ENCODE measurements around the gene ETV3. TPM values are rescaled to one million over a fixed set of nuclear protein-coding genes. Genes with fewer than 3 reads are reported as not detected.

The ETV3 gene
- total RNA-seq, 2 donors from 2014 or later = 11.8 to 31.7 TPM

DNA sequence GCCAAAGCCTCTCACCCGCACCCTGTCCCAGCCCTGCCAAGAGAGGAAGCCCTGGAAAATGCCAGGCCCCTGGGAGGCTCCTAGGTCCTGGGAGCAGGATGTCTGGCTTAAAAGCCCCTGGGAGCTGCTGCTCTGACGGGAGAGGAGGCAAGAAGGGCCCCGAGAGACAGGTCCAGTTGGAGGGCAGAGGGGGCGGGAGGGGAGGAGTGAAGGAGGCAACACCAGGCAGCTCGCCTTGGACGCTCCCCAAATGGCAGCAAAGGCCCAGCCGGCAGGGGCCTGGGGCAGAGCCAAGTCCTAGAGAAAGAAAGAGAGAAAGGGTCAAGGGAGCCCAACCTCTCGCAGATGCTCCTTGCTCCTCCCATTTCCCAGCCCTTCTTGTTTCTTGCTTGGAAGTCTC, 45.4 kb downstream of the ETV3 start:
- H3K4me1 ChIP-seq (ENCODE audit: control insufficient read depth in 1 of 2, low read depth in 2 of 2) = peaks cover 0 to 3% of the 10 kb centered on the region in 2 donors
- H3K9me3 ChIP-seq = no peaks in the 10 kb centered on the region
- TF ChIP-seq, protein P1, sequence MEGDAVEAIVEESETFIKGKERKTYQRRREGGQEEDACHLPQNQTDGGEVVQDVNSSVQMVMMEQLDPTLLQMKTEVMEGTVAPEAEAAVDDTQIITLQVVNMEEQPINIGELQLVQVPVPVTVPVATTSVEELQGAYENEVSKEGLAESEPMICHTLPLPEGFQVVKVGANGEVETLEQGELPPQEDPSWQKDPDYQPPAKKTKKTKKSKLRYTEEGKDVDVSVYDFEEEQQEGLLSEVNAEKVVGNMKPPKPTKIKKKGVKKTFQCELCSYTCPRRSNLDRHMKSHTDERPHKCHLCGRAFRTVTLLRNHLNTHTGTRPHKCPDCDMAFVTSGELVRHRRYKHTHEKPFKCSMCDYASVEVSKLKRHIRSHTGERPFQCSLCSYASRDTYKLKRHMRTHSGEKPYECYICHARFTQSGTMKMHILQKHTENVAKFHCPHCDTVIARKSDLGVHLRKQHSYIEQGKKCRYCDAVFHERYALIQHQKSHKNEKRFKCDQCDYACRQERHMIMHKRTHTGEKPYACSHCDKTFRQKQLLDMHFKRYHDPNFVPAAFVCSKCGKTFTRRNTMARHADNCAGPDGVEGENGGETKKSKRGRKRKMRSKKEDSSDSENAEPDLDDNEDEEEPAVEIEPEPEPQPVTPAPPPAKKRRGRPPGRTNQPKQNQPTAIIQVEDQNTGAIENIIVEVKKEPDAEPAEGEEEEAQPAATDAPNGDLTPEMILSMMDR (IDR thresholded peaks at IDR 0.05) = no peak
- no peak overlapping the region for H3K27ac ChIP-seq
- no peaks in the 10 kb centered on the region for H3K27me3 ChIP-seq (replicated peaks; ENCODE audit: insufficient read depth)
- H3K36me3 ChIP-seq = no peaks in the 10 kb centered on the region
- H3K4me3 ChIP-seq = no peak overlapping the region
- ATAC-seq (ENCODE audit: insufficient number of reproducible peaks, low FRiP score, low read depth) (no peak), DNase-seq (ENCODE audit: low spot score) (no peak)

DNA sequence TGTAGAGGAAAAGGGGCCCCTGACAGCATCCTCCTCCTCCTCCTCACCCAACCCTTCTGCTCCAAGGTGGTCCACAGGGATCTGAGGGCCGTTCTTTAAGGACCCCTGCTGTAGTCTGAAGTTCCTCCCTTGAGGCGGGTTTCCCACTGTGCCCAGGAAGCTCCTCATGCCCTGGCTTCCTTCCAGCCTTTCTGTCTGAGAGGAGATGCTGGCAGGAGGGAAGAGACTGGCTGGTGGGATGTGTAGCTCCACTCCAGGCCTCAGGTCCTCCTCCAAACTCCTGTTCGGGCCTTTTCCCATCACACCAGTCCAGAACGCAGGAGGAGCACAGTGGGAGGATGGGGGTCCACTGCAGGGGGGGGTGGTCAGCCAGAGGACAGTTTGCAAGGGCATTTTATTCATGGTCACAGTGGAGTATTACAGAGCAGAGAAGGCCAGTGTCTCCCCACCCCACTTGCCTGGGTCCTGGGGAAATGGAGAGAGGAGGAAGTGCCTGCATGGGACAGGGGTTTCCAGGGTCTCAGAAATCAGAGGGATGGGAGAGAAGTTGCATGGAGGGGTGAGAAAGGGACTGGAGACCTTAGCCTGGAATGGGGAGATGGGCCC, 46.4 kb downstream of the ETV3 start:
- ATAC-seq (ENCODE audit: insufficient number of reproducible peaks, low FRiP score, low read depth) (no peak), DNase-seq (ENCODE audit: low spot score) (no peak)
- H3K27ac ChIP-seq = no peak overlapping the region
- peaks cover 0 to 3% of the 10 kb centered on the region in 2 donors for H3K4me1 ChIP-seq (ENCODE audit: control insufficient read depth in 1 of 2, low read depth in 2 of 2)
- no peak overlapping the region for H3K4me3 ChIP-seq
- H3K36me3 ChIP-seq = no peaks in the 10 kb centered on the region
- no peaks in the 10 kb centered on the region for H3K9me3 ChIP-seq
- H3K27me3 ChIP-seq (replicated peaks; ENCODE audit: insufficient read depth) = no peaks in the 10 kb centered on the region
- TF ChIP-seq, protein P1 (IDR thresholded peaks at IDR 0.05) = no peak

DNA sequence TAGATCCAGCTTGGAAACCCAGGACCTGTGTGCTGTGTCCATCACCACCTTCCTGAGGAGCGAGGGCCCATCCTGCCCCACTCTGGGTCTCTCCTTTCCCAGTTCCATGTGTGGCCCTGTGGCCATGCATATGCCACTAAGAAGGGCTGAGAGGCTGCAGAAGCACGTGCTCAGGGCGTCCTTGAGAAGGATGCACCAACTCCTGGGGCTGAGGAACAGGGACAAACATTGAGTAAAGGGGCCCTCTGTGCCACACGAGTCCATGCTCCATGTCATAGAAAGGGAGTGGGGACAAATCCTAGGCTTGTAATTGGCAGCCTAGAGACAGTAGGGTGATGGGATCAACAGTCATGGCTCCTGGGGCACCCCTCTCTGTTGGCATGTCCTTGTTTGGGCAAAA, 47.0 kb downstream of the ETV3 start:
- peaks cover 0 to 3% of the 10 kb centered on the region in 2 donors for H3K4me1 ChIP-seq (ENCODE audit: control insufficient read depth in 1 of 2, low read depth in 2 of 2)
- no peaks in the 10 kb centered on the region for H3K36me3 ChIP-seq
- DNase-seq (ENCODE audit: low spot score) (no peak), ATAC-seq (ENCODE audit: insufficient number of reproducible peaks, low FRiP score, low read depth) (no peak)
- no peaks in the 10 kb centered on the region for H3K9me3 ChIP-seq
- no peak overlapping the region for H3K4me3 ChIP-seq
- TF ChIP-seq, protein P1 (IDR thresholded peaks at IDR 0.05) = no peak
- no peak overlapping the region for H3K27ac ChIP-seq
- H3K27me3 ChIP-seq (replicated peaks; ENCODE audit: insufficient read depth) = no peaks in the 10 kb centered on the region

DNA sequence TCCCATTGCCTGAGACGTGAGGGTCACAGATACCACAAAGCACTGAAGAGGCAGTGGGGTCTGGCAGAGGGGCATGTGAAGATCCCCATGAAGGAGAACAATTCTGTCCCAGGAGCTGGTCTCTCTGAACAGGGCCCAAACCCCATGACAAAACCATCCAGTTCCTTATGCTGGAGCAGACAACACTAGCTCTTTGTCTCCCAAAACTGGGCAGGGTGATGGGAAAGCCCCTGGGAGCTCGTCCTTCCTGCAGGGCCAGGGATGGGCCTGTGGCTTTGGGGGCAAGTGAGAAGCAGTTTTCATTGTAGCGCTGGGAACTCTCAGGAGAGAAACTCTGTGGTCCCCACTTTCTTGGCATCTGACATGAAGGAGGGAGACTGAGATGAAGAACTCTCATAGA, 47.4 kb downstream of the ETV3 start:
- no peak for DNase-seq (ENCODE audit: low spot score)
- Histone ChIP-seq H3K4me1 (ENCODE audit: control insufficient read depth in 1 of 2, low read depth in 2 of 2) (peaks cover 0 to 3% of the 10 kb centered on the region in 2 donors), H3K9me3 (no peaks in the 10 kb centered on the region), H3K27me3 (replicated peaks; ENCODE audit: insufficient read depth) (no peaks in the 10 kb centered on the region), H3K36me3 (no peaks in the 10 kb centered on the region), H3K27ac (no peak overlapping the region), H3K4me3 (no peak overlapping the region)
- no peak for ATAC-seq (ENCODE audit: insufficient number of reproducible peaks, low FRiP score, low read depth)
- TF ChIP-seq, protein P1 (IDR thresholded peaks at IDR 0.05) = no peak

DNA sequence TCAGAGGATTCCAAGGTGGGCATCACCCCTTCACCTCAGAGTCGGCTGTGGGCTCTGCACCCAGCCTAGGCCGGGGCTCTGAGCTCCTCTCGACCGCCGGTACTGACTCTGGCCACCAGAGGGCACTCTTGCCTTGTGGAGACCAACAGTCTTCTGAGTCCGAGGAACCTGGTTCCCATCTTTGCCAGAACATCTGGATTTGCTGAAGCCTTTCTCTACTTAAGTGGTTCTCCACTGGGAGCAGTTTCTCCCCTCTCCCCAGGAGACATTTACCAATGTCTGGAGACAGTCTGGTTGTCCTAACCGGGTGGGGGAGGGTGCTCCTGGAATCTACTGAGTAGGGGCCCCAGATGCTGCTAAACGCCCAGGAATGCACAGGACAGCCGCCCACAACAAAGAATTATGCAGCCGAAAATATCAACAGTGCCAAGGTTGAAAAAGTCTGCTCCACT, 48.0 kb downstream of the ETV3 start:
- Histone ChIP-seq H3K27ac (no peak overlapping the region), H3K27me3 (replicated peaks; ENCODE audit: insufficient read depth) (no peaks in the 10 kb centered on the region), H3K36me3 (no peaks in the 10 kb centered on the region), H3K9me3 (no peaks in the 10 kb centered on the region), H3K4me1 (ENCODE audit: control insufficient read depth in 1 of 2, low read depth in 2 of 2) (peaks cover 0 to 3% of the 10 kb centered on the region in 2 donors), H3K4me3 (no peak overlapping the region)
- ATAC-seq (ENCODE audit: insufficient number of reproducible peaks, low FRiP score, low read depth) (no peak), DNase-seq (ENCODE audit: low spot score) (peak; percentile 63)
- TF ChIP-seq, protein P1 (IDR thresholded peaks at IDR 0.05) = peak; percentile 92
